HG02623 (cell line): ENCODE measurements around the gene ZNF385D.

Source experiments
- ATAC-seq: cut with Tn5 transposase; IDR thresholded peaks from one replicate; pipeline ENCODE4 v1.9.1; 2021; ENCODE audit warnings: moderate library complexity; ENCODE audit not compliant: unreplicated experiment

ZNF385D gene

GRCh38 chr3:21750080-21750696 is 822 bp downstream of the ZNF385D start:
- no peak for ATAC-seq

GRCh38 chr3:21747966-21748555 is 2.9 kb downstream of the ZNF385D start:
- ATAC-seq: no peak

GRCh38 chr3:21747376-21747775 is 3.6 kb downstream of the ZNF385D start:
- no peak for ATAC-seq

- ATAC-seq: no peak
These were observed 5.0 kb downstream of the ZNF385D start for GRCh38 chr3:21745966-21746365.

GRCh38 chr3:21744793-21745192 is 6.2 kb downstream of the ZNF385D start:
- no peak for ATAC-seq

GRCh38 chr3:21738935-21739702 is 11.9 kb downstream of the ZNF385D start:
- ATAC-seq: no peak

GRCh38 chr3:21738283-21738682 is 12.7 kb downstream of the ZNF385D start:
- ATAC-seq: no peak

GRCh38 chr3:21734746-21735145 is 16.3 kb downstream of the ZNF385D start:
- no peak for ATAC-seq

GRCh38 chr3:21729888-21730459 is 21.0 kb downstream of the ZNF385D start:
- ATAC-seq: no peak

- no peak for ATAC-seq
These were observed 21.7 kb downstream of the ZNF385D start for GRCh38 chr3:21729331-21729730.

GRCh38 chr3:21722768-21723167 is 28.2 kb downstream of the ZNF385D start:
- ATAC-seq: no peak

GRCh38 chr3:21722301-21722700 is 28.7 kb downstream of the ZNF385D start:
- no peak for ATAC-seq

GRCh38 chr3:21718943-21719591 is 31.9 kb downstream of the ZNF385D start:
- no peak for ATAC-seq

- no peak for ATAC-seq
These were observed 32.7 kb downstream of the ZNF385D start for GRCh38 chr3:21718161-21718765.

- no peak for ATAC-seq
These were observed 35.3 kb downstream of the ZNF385D start for GRCh38 chr3:21715662-21716061.

- no peak for ATAC-seq
These were observed 45.2 kb downstream of the ZNF385D start for GRCh38 chr3:21705769-21706168.

- ATAC-seq: no peak
These were observed 46.2 kb downstream of the ZNF385D start for GRCh38 chr3:21704796-21705195.

- no peak for ATAC-seq
These were observed 47.7 kb downstream of the ZNF385D start for GRCh38 chr3:21703291-21703690.

GRCh38 chr3:21697707-21698106 is 53.3 kb downstream of the ZNF385D start:
- no peak for ATAC-seq

- no peak for ATAC-seq
These were observed 56.5 kb downstream of the ZNF385D start for GRCh38 chr3:21694506-21694905.

- no peak for ATAC-seq
These were observed 60.0 kb downstream of the ZNF385D start for GRCh38 chr3:21691036-21691435.
